HepG2 (cell line): Measurements from ENCODE around the gene POFUT2. TPM values are rescaled to one million over a fixed set of nuclear protein-coding genes. Genes with fewer than 3 reads are reported as not detected.

Source experiments
- DZIP1 ChIP-seq: sonication (generic); formaldehyde crosslinking; IDR thresholded peaks from 2 replicates; pipeline ENCODE4 v1.5.0; 2020; ENCODE audit warnings: mild to moderate bottlenecking, missing genetic modification reagents
- E2F1 ChIP-seq: sonication (generic); formaldehyde crosslinking; IDR thresholded peaks from 2 replicates; pipeline ENCODE4 v1.5.0; 2020; ENCODE audit warnings: missing genetic modification reagents
- GATAD1 ChIP-seq: IDR thresholded peaks from 2 replicates; pipeline ENCODE4 v1.6.1; 2016; ENCODE audit warnings: missing genetic modification reagents, missing compliant biosample characterization
- TEAD3 ChIP-seq: optimal IDR thresholded peaks from 2 replicates; pipeline ENCODE3; 2016; ENCODE audit warnings: borderline replicate concordance
- ZBTB38 ChIP-seq: sonication (generic); formaldehyde crosslinking; IDR thresholded peaks from 2 replicates; pipeline ENCODE4 v1.5.1; 2020; ENCODE audit warnings: mild to moderate bottlenecking, missing genetic modification reagents
- polyA plus RNA-seq, 8 experiments: library from polyadenylated mRNA; depleted of rRNA in 3 of 8; stranded (reverse) in 7 of 8; unstranded in 1 of 8; fragments of >200 nt; fragmentation: Illumina TruSeq in 4 of 8; extraction: Trizol in 4 of 8; gene quantifications; 2 replicates each; pipeline versions ENCODE4 v1.2.1 to v1.2.3, GENCODE V29; 2011 to 2016; ENCODE audit warnings: low read depth in 4 of 8, missing spikeins in 1 of 8, mixed read lengths in 1 of 8; ENCODE audit not compliant: insufficient read depth in 1 of 8
- total RNA-seq, 5 experiments: library from RNA; depleted of rRNA; stranded (reverse); fragments of >200 nt; fragmentation: Illumina TruSeq; extraction: Trizol; gene quantifications; 2 replicates each; pipeline ENCODE4 v1.2.3, GENCODE V29; 2016; ENCODE audit warnings: low read depth in 1 of 5
- TF ChIP-seq, protein P1 (sequence below): sonication (generic); formaldehyde crosslinking; IDR thresholded peaks from 2 replicates; pipeline ENCODE4 v1.5.1; 2020; ENCODE audit warnings: mild to moderate bottlenecking, missing genetic modification reagents, moderate library complexity
- TF ChIP-seq, protein P2 (sequence below): sonication (generic); formaldehyde crosslinking; IDR thresholded peaks from 2 replicates; pipeline ENCODE4 v1.4.0; 2020; ENCODE audit warnings: missing genetic modification reagents
- TF ChIP-seq, protein P3 (sequence below): sonication (generic); formaldehyde crosslinking; IDR thresholded peaks from 2 replicates; pipeline ENCODE4 v1.5.0; 2020; ENCODE audit warnings: missing genetic modification reagents, mild to moderate bottlenecking, borderline replicate concordance

The POFUT2 gene
- total and polyA plus RNA-seq, 2 of the 13 experiments (the other 11 are each of a cell fraction or from before 2014, with no cell fraction given) = 22.8 to 24.0 TPM

GRCh38 chr21:45323487-45324311 is 36.0 kb upstream of the POFUT2 start (continued):
- TF ChIP-seq DZIP1 (CRISPR knock-in tag) (0 out of 2 replicates have a peak, but pooled peaks have one; percentile 67), ZBTB38 (CRISPR knock-in tag) (no peak), GATAD1 (no peak), TEAD3 (CRISPR knock-in tag) (peak; percentile 70), E2F1 (CRISPR knock-in tag) (no peak)
- TF ChIP-seq, protein P1, sequence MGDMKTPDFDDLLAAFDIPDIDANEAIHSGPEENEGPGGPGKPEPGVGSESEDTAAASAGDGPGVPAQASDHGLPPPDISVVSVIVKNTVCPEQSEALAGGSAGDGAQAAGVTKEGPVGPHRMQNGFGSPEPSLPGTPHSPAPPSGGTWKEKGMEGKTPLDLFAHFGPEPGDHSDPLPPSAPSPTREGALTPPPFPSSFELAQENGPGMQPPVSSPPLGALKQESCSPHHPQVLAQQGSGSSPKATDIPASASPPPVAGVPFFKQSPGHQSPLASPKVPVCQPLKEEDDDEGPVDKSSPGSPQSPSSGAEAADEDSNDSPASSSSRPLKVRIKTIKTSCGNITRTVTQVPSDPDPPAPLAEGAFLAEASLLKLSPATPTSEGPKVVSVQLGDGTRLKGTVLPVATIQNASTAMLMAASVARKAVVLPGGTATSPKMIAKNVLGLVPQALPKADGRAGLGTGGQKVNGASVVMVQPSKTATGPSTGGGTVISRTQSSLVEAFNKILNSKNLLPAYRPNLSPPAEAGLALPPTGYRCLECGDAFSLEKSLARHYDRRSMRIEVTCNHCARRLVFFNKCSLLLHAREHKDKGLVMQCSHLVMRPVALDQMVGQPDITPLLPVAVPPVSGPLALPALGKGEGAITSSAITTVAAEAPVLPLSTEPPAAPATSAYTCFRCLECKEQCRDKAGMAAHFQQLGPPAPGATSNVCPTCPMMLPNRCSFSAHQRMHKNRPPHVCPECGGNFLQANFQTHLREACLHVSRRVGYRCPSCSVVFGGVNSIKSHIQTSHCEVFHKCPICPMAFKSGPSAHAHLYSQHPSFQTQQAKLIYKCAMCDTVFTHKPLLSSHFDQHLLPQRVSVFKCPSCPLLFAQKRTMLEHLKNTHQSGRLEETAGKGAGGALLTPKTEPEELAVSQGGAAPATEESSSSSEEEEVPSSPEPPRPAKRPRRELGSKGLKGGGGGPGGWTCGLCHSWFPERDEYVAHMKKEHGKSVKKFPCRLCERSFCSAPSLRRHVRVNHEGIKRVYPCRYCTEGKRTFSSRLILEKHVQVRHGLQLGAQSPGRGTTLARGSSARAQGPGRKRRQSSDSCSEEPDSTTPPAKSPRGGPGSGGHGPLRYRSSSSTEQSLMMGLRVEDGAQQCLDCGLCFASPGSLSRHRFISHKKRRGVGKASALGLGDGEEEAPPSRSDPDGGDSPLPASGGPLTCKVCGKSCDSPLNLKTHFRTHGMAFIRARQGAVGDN (CRISPR knock-in tag) = peak; percentile 24; the same call in 1 of the 2 replicates
- TF ChIP-seq, protein P2, sequence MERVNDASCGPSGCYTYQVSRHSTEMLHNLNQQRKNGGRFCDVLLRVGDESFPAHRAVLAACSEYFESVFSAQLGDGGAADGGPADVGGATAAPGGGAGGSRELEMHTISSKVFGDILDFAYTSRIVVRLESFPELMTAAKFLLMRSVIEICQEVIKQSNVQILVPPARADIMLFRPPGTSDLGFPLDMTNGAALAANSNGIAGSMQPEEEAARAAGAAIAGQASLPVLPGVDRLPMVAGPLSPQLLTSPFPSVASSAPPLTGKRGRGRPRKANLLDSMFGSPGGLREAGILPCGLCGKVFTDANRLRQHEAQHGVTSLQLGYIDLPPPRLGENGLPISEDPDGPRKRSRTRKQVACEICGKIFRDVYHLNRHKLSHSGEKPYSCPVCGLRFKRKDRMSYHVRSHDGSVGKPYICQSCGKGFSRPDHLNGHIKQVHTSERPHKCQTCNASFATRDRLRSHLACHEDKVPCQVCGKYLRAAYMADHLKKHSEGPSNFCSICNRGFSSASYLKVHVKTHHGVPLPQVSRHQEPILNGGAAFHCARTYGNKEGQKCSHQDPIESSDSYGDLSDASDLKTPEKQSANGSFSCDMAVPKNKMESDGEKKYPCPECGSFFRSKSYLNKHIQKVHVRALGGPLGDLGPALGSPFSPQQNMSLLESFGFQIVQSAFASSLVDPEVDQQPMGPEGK = 0 out of 2 replicates have a peak, but pooled peaks have one; percentile 15
- TF ChIP-seq, protein P3, sequence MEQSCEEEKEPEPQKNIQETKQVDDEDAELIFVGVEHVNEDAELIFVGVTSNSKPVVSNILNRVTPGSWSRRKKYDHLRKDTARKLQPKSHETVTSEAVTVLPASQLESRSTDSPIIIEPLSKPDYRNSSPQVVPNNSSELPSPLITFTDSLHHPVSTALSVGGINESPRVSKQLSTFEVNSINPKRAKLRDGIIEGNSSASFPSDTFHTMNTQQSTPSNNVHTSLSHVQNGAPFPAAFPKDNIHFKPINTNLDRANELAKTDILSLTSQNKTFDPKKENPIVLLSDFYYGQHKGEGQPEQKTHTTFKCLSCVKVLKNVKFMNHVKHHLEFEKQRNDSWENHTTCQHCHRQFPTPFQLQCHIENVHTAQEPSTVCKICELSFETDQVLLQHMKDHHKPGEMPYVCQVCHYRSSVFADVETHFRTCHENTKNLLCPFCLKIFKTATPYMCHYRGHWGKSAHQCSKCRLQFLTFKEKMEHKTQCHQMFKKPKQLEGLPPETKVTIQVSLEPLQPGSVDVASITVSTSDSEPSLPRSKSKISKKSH (CRISPR knock-in tag) = 0 out of 2 replicates have a peak, but pooled peaks have one; percentile 29
